ENCODE measurements around the gene PDCD2. TPM values are rescaled to one million over a fixed set of nuclear protein-coding genes. Genes with fewer than 3 reads are reported as not detected.

The PDCD2 gene
- total RNA-seq, 1 donor from 2014 or later = 63.2 TPM

GRCh38 chr6:170575250-170575649, 9.2 kb downstream of the PDCD2 start:
- DNase-seq (ENCODE audit: low spot score, unreplicated experiment) = no peak
- peaks cover 2% of the 10 kb centered on the region for H3K36me3 Mint-ChIP-seq (ENCODE audit: insufficient read depth)
- no peaks in the 10 kb centered on the region for H3K4me1 Mint-ChIP-seq (ENCODE audit: low read depth)
- H3K27ac Mint-ChIP-seq = no peak overlapping the region
- TF ChIP-seq, protein P1, sequence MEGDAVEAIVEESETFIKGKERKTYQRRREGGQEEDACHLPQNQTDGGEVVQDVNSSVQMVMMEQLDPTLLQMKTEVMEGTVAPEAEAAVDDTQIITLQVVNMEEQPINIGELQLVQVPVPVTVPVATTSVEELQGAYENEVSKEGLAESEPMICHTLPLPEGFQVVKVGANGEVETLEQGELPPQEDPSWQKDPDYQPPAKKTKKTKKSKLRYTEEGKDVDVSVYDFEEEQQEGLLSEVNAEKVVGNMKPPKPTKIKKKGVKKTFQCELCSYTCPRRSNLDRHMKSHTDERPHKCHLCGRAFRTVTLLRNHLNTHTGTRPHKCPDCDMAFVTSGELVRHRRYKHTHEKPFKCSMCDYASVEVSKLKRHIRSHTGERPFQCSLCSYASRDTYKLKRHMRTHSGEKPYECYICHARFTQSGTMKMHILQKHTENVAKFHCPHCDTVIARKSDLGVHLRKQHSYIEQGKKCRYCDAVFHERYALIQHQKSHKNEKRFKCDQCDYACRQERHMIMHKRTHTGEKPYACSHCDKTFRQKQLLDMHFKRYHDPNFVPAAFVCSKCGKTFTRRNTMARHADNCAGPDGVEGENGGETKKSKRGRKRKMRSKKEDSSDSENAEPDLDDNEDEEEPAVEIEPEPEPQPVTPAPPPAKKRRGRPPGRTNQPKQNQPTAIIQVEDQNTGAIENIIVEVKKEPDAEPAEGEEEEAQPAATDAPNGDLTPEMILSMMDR (IDR thresholded peaks at IDR 0.05; ENCODE audit: unreplicated experiment) = no peak
- no peaks in the 10 kb centered on the region for H3K27me3 Mint-ChIP-seq
- no peaks in the 10 kb centered on the region for H3K9me3 Mint-ChIP-seq (ENCODE audit: low read depth)
- no peak overlapping the region for H3K4me3 Mint-ChIP-seq (ENCODE audit: low read depth)

GRCh38 chr6:170572704-170573466, 11.6 kb downstream of the PDCD2 start:
- no peak overlapping the region for H3K4me3 Mint-ChIP-seq (ENCODE audit: low read depth)
- H3K36me3 Mint-ChIP-seq (ENCODE audit: insufficient read depth) = peaks cover 9% of the 10 kb centered on the region
- H3K9me3 Mint-ChIP-seq (ENCODE audit: low read depth) = no peaks in the 10 kb centered on the region
- TF ChIP-seq, protein P1 (IDR thresholded peaks at IDR 0.05; ENCODE audit: unreplicated experiment) = no peak
- no peak for DNase-seq (ENCODE audit: low spot score, unreplicated experiment)
- H3K27me3 Mint-ChIP-seq = no peaks in the 10 kb centered on the region
- H3K27ac Mint-ChIP-seq = no peak overlapping the region
- H3K4me1 Mint-ChIP-seq (ENCODE audit: low read depth) = no peaks in the 10 kb centered on the region

DNA sequence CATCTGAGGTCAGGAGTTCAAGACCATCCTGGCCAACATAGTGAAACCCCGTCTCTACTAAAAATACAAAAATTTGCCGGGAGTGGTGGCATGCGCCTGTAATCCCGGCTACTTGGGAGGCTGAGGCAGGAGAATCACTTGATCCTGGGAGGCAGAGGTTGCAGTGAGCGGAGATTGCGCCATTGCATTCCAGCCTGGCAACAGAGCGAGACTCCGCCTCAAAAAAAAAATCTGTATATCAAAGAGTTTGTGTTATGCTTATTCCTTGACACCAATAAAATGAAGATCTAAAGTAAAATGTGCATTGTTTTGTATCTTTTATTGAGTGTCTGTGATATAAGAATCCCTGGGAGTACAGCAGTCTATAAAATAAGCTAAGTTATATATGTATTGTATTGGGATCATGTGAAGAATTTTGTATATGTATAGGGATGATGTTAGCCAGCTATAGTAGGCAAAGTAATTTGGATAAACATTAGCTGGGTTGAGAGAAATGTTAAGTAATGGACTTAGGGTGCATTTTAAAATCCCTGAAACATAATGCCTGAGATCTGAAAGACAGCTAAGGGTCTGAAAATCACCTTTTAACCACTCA, 19.4 kb downstream of the PDCD2 start:
- Mint-ChIP-seq H3K27me3 (no peaks in the 10 kb centered on the region), H3K9me3 (ENCODE audit: low read depth) (no peaks in the 10 kb centered on the region), H3K27ac (no peak overlapping the region), H3K4me1 (ENCODE audit: low read depth) (no peaks in the 10 kb centered on the region), H3K36me3 (ENCODE audit: insufficient read depth) (peaks cover 11% of the 10 kb centered on the region), H3K4me3 (ENCODE audit: low read depth) (no peak overlapping the region)
- no peak for DNase-seq (ENCODE audit: low spot score, unreplicated experiment)
- TF ChIP-seq, protein P1 (IDR thresholded peaks at IDR 0.05; ENCODE audit: unreplicated experiment) = no peak

DNA sequence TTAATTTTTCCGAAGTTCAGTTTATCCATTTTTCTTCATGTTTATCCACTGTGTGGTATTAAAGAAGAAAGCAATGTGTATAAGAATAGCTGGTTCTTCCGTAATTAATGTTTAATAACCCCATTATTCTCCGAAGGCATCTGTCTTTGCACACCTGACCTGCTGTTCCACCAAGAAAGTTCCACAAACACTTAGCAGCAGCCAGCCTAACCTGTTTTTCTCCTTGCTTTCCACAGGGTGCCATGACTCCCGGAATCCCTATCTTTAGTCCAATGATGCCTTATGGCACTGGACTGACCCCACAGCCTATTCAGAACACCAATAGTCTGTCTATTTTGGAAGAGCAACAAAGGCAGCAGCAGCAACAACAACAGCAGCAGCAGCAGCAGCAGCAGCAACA, 22.9 kb downstream of the PDCD2 start:
- Mint-ChIP-seq H3K36me3 (ENCODE audit: insufficient read depth) (peaks cover 6% of the 10 kb centered on the region), H3K4me1 (ENCODE audit: low read depth) (no peaks in the 10 kb centered on the region), H3K27ac (no peak overlapping the region), H3K27me3 (no peaks in the 10 kb centered on the region), H3K4me3 (ENCODE audit: low read depth) (no peak overlapping the region), H3K9me3 (ENCODE audit: low read depth) (no peaks in the 10 kb centered on the region)
- DNase-seq (ENCODE audit: low spot score, unreplicated experiment) = no peak
- TF ChIP-seq, protein P1 (IDR thresholded peaks at IDR 0.05; ENCODE audit: unreplicated experiment) = no peak

DNA sequence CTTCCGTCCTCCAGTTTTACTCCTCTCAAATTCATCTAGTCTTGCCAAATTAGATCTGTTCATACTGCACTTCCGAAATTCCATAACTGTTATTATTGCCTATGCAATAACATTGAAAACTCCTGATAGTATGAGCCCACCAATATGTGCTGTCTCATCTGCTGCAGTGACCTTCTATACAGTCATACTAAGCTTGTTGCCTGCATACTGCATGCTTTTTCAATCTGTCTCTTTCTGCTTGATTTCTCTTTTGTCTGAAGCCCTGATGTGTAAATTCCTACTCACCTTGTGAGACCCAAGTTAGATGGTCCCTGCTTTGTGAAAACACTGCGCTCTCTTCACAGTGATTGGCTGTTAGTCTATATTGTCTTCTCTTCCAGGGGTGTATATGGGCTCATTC, 29.1 kb downstream of the PDCD2 start:
- TF ChIP-seq, protein P1 (IDR thresholded peaks at IDR 0.05; ENCODE audit: unreplicated experiment) = no peak
- peaks cover 7% of the 10 kb centered on the region for H3K36me3 Mint-ChIP-seq (ENCODE audit: insufficient read depth)
- H3K4me1 Mint-ChIP-seq (ENCODE audit: low read depth) = peaks cover 10% of the 10 kb centered on the region
- H3K27me3 Mint-ChIP-seq = no peaks in the 10 kb centered on the region
- H3K9me3 Mint-ChIP-seq (ENCODE audit: low read depth) = no peaks in the 10 kb centered on the region
- H3K4me3 Mint-ChIP-seq (ENCODE audit: low read depth) = no peak overlapping the region
- DNase-seq (ENCODE audit: low spot score, unreplicated experiment) = no peak
- no peak overlapping the region for H3K27ac Mint-ChIP-seq
